MM.1S (cell line): ENCODE results near the gene TMEM232.

Source experiments
- DNase-seq: peaks from one replicate; pipeline ENCODE4 v3.0.0-alpha.2; 2015
- H2AFZ ChIP-seq: fragments of 300-600 bp; sonication (generic); 2 replicates; pipeline ENCODE4 v1.6.0; 2016; ENCODE audit warnings: antibody characterized with exemption, low read length
- H3F3A ChIP-seq: fragments of 300-600 bp; sonication (generic); 2 replicates; pipeline ENCODE4 v1.6.1; 2016; ENCODE audit warnings: mild to moderate bottlenecking, antibody characterized with exemption, low read length, moderate library complexity, mixed read lengths; ENCODE audit not compliant: insufficient read depth
- H3K27ac ChIP-seq: fragments of 300-600 bp; sonication (generic); 2 replicates; pipeline ENCODE4 v1.5.1; 2016; ENCODE audit warnings: mild to moderate bottlenecking, low read length
- H3K27me3 ChIP-seq: fragments of 300-600 bp; sonication (generic); replicated peaks from 2 replicates; pipeline ENCODE4 v1.6.0; 2016; ENCODE audit warnings: low read length; ENCODE audit not compliant: insufficient read depth
- H3K36me3 ChIP-seq: fragments of 300-600 bp; sonication (generic); replicated peaks from 2 replicates; pipeline ENCODE4 v1.6.1; 2016; ENCODE audit warnings: mild to moderate bottlenecking, low read length, mixed read lengths; ENCODE audit not compliant: insufficient read depth
- H3K4me1 ChIP-seq: fragments of 300-600 bp; sonication (generic); 2 replicates; pipeline ENCODE4 v1.6.1; 2016; ENCODE audit warnings: low read length, mixed read lengths
- H3K4me2 ChIP-seq: fragments of 300-600 bp; sonication (generic); 2 replicates; pipeline ENCODE4 v1.6.0; 2016; ENCODE audit warnings: low read depth, low read length
- H3K4me3 ChIP-seq: fragments of 300-600 bp; sonication (generic); 2 replicates; pipeline ENCODE4 v1.5.1; 2016; ENCODE audit warnings: low read length, mixed read lengths
- H3K79me2 ChIP-seq: fragments of 300-600 bp; sonication (generic); 2 replicates; pipeline ENCODE4 v1.6.1; 2016; ENCODE audit warnings: mixed run types, low read length, mixed read lengths
- H3K9ac ChIP-seq: fragments of 300-600 bp; sonication (generic); 2 replicates; pipeline ENCODE4 v1.6.1; 2016; ENCODE audit warnings: low read length, mixed read lengths
- H3K9me2 ChIP-seq: fragments of 300-600 bp; sonication (generic); replicated peaks from 2 replicates; pipeline ENCODE4 v1.6.1; 2016; ENCODE audit warnings: mild to moderate bottlenecking, low read length, mixed read lengths; ENCODE audit not compliant: insufficient read depth
- H3K9me3 ChIP-seq: fragments of 300-600 bp; sonication (generic); replicated peaks from 2 replicates; pipeline ENCODE4 v1.6.1; 2016; ENCODE audit warnings: mild to moderate bottlenecking, low read length, mixed read lengths; ENCODE audit not compliant: insufficient read depth
- H4K20me1 ChIP-seq: fragments of 300-600 bp; sonication (generic); 2 replicates; pipeline ENCODE4 v1.6.1; 2016; ENCODE audit warnings: mild to moderate bottlenecking, low read length, moderate library complexity, mixed read lengths; ENCODE audit not compliant: insufficient read depth
- EZH2 ChIP-seq: fragments of 300-600 bp; sonication (generic); optimal IDR thresholded peaks from 2 replicates; pipeline ENCODE3; 2017; ENCODE audit warnings: low read depth, mild to moderate bottlenecking, antibody characterized with exemption, low read length, mixed read lengths
- EZH2phosphoT487 ChIP-seq: fragments of 300-600 bp; sonication (generic); IDR thresholded peaks from 2 replicates; pipeline ENCODE4 v1.6.1; 2018; ENCODE audit warnings: antibody characterized with exemption, low read length
- TF ChIP-seq, protein P1 (sequence below): fragments of 300-600 bp; sonication (generic); IDR thresholded peaks from 2 replicates; pipeline ENCODE4 v1.5.1; 2016; ENCODE audit warnings: antibody characterized with exemption, low read length, mixed read lengths

The TMEM232 gene

GRCh38 chr5:110512266-110512665 lies 214.2 kb downstream of the TMEM232 start:
- no peaks in the 10 kb centered on the region for H3K36me3 ChIP-seq
- no peak overlapping the region for H3K9ac ChIP-seq
- TF ChIP-seq, protein P1, sequence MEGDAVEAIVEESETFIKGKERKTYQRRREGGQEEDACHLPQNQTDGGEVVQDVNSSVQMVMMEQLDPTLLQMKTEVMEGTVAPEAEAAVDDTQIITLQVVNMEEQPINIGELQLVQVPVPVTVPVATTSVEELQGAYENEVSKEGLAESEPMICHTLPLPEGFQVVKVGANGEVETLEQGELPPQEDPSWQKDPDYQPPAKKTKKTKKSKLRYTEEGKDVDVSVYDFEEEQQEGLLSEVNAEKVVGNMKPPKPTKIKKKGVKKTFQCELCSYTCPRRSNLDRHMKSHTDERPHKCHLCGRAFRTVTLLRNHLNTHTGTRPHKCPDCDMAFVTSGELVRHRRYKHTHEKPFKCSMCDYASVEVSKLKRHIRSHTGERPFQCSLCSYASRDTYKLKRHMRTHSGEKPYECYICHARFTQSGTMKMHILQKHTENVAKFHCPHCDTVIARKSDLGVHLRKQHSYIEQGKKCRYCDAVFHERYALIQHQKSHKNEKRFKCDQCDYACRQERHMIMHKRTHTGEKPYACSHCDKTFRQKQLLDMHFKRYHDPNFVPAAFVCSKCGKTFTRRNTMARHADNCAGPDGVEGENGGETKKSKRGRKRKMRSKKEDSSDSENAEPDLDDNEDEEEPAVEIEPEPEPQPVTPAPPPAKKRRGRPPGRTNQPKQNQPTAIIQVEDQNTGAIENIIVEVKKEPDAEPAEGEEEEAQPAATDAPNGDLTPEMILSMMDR = no peak
- TF ChIP-seq EZH2 (no peak), EZH2phosphoT487 (no peak)
- no peak for DNase-seq
- no peak overlapping the region for H3K27ac ChIP-seq
- H3K4me3 ChIP-seq = no peak overlapping the region
- H3K9me2 ChIP-seq = no peaks in the 10 kb centered on the region
- H3K9me3 ChIP-seq = no peaks in the 10 kb centered on the region
- no peak overlapping the region for H2AFZ ChIP-seq
- H3K79me2 ChIP-seq = no peaks in the 10 kb centered on the region
- H3K27me3 ChIP-seq = no peaks in the 10 kb centered on the region
- no peak overlapping the region for H3K4me2 ChIP-seq
- H3F3A ChIP-seq = no peaks in the 10 kb centered on the region
- no peaks in the 10 kb centered on the region for H4K20me1 ChIP-seq
- H3K4me1 ChIP-seq = no peaks in the 10 kb centered on the region

GRCh38 chr5:110510146-110510545 lies 216.3 kb downstream of the TMEM232 start:
- Histone ChIP-seq H3K4me1 (no peaks in the 10 kb centered on the region), H3K9me2 (no peaks in the 10 kb centered on the region), H3K4me3 (no peak overlapping the region), H3K9ac (no peak overlapping the region), H3K9me3 (no peaks in the 10 kb centered on the region), H3K4me2 (no peak overlapping the region), H3K27ac (no peak overlapping the region), H3K36me3 (no peaks in the 10 kb centered on the region), H3K27me3 (no peaks in the 10 kb centered on the region), H2AFZ (no peak overlapping the region), H3F3A (no peaks in the 10 kb centered on the region), H3K79me2 (no peaks in the 10 kb centered on the region), H4K20me1 (no peaks in the 10 kb centered on the region)
- no peak for TF ChIP-seq EZH2
- TF ChIP-seq, protein P1 = no peak
- no peak for TF ChIP-seq EZH2phosphoT487
- DNase-seq = no peak

- no peak overlapping the region for H3K4me3 ChIP-seq
- H3K36me3 ChIP-seq = no peaks in the 10 kb centered on the region
- no peaks in the 10 kb centered on the region for H3K9me3 ChIP-seq
- no peak overlapping the region for H3K4me2 ChIP-seq
- no peak overlapping the region for H3K27ac ChIP-seq
- H3K27me3 ChIP-seq = no peaks in the 10 kb centered on the region
- TF ChIP-seq EZH2 (no peak), EZH2phosphoT487 (no peak)
- TF ChIP-seq, protein P1 = no peak
- H3K4me1 ChIP-seq = no peaks in the 10 kb centered on the region
- H3K9me2 ChIP-seq = no peaks in the 10 kb centered on the region
- H4K20me1 ChIP-seq = no peaks in the 10 kb centered on the region
- H2AFZ ChIP-seq = no peak overlapping the region
- H3F3A ChIP-seq = no peaks in the 10 kb centered on the region
- no peaks in the 10 kb centered on the region for H3K79me2 ChIP-seq
- no peak for DNase-seq
- H3K9ac ChIP-seq = no peak overlapping the region
Observed at GRCh38 chr5:110507972-110508371, 218.5 kb downstream of the TMEM232 start.
